RWPE1 (cell line): ENCODE measurements around the gene DBI.

Source experiments
- CTCF ChIA-PET: fragments of 350-600 bp; sonication (Branson Sonifier 250); formaldehyde crosslinking; extraction: SDS; loops from one replicate; lab custom pipeline; 2021; lab: Yijun Ruan, JAX
- POLR2A ChIA-PET: fragments of 400-600 bp; formaldehyde crosslinking; extraction: SDS; loops from one replicate; lab custom pipeline; 2020; ENCODE audit warnings: antibody characterized with exemption; ENCODE audit not compliant: low non-redundant PET; lab: Yijun Ruan, JAX
- DNase-seq: peaks from one replicate; pipeline ENCODE4 v3.0.0; 2012; ENCODE audit warnings: low spot score
- H3K27ac ChIP-seq: fragments of 450-650 bp; 2 replicates; pipeline ENCODE4 v1.5.1; 2017
- TF ChIP-seq, protein P1 (sequence below): fragments of 450-650 bp; conservative IDR thresholded peaks from 2 replicates; pipeline ENCODE4 v1.5.1; 2017; ENCODE audit warnings: low read depth, mild to moderate bottlenecking

The DBI gene

DNA sequence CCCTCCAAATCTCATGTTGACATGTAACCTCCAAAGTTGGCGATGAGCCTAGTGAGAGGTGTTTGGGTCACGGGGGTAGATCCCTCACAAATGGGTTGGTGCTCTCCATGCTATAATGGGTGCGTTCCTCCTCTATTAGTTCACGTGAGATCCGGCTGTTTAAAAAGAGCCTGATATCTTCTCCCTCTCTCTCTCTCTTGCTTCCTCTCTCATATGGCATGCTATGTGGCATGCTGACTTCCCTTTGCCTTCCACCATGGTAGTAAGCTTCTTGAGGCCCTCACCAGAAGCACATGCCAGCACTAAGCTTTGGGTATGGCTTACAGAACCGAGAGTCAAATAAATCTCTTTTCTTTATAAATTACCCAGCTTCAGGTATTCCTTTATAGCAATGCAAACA is 39.3 kb upstream of the DBI start:
- no peak for DNase-seq
- CTCF ChIA-PET: no interaction called here
- TF ChIP-seq, protein P1, sequence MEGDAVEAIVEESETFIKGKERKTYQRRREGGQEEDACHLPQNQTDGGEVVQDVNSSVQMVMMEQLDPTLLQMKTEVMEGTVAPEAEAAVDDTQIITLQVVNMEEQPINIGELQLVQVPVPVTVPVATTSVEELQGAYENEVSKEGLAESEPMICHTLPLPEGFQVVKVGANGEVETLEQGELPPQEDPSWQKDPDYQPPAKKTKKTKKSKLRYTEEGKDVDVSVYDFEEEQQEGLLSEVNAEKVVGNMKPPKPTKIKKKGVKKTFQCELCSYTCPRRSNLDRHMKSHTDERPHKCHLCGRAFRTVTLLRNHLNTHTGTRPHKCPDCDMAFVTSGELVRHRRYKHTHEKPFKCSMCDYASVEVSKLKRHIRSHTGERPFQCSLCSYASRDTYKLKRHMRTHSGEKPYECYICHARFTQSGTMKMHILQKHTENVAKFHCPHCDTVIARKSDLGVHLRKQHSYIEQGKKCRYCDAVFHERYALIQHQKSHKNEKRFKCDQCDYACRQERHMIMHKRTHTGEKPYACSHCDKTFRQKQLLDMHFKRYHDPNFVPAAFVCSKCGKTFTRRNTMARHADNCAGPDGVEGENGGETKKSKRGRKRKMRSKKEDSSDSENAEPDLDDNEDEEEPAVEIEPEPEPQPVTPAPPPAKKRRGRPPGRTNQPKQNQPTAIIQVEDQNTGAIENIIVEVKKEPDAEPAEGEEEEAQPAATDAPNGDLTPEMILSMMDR: no peak
- no peak overlapping the region for H3K27ac ChIP-seq
- POLR2A ChIA-PET: no interaction called here

DNA sequence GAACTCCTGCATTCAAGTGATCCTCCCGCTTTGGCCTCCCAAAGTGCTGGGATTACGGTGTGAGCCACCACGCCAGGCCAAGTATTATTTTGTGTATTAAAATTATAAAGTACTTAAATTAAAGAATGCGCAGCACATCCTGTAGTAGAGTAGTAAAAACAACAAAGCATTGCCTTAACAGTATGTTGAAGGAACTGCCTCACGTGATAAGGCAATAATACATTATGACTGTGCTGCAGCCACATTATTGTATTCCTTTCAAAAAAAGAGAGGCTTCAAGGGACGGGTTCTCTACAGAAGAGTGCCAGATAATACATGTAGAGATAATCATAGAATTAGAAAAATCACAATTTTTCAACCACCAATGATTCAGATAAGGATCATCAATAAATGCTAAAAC is 33.8 kb upstream of the DBI start:
- TF ChIP-seq, protein P1: no peak
- CTCF ChIA-PET: no interaction called here
- POLR2A ChIA-PET: no interaction called here
- no peak overlapping the region for H3K27ac ChIP-seq
- no peak for DNase-seq

DNA sequence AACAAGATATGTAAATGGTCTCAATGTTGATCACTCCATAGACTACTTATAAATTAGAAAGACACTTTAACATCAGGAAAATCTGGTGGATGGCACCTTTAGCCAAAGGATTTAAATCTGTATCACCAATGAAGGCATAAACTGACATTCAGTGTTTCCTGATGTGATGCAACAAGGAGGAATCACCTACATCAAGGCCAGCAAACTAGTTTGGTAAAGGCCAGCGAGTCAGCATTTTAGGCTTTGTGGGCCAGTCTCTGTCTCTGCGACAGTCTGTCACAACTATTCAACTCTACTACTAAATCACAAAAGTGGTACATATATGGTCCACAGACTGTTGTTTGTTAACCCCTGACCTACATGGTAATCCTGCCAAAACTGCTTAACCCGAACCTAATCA is 33.4 kb upstream of the DBI start:
- POLR2A ChIA-PET: no interaction called here

DNA sequence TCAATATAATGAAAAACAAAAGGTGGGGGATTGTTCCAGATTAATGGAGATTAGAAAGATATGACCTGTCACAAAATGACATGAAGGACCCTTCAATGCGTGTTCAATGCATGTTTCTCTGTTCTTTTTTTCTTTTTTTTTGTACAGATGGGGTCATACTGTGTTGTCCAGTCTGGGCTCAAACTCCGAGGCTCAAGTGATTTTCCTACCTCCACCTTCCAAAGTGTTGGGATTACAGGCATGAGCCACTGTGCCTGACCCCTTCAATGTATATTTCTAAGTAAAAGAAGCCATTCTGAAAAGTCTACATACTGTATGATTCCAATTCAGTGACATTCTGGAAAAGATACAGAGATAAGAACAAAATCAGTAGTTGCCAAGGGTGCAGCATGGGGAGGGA is 32.9 kb upstream of the DBI start:
- POLR2A ChIA-PET: no interaction called here
- TF ChIP-seq, protein P1: no peak
- H3K27ac ChIP-seq: no peak overlapping the region
- no peak for DNase-seq
- CTCF ChIA-PET: no interaction called here

More for the DNA sequence above, 33.4 kb upstream of the DBI start:
- TF ChIP-seq, protein P1: no peak
- no peak for DNase-seq
- H3K27ac ChIP-seq: no peak overlapping the region
- CTCF ChIA-PET: no interaction called here

DNA sequence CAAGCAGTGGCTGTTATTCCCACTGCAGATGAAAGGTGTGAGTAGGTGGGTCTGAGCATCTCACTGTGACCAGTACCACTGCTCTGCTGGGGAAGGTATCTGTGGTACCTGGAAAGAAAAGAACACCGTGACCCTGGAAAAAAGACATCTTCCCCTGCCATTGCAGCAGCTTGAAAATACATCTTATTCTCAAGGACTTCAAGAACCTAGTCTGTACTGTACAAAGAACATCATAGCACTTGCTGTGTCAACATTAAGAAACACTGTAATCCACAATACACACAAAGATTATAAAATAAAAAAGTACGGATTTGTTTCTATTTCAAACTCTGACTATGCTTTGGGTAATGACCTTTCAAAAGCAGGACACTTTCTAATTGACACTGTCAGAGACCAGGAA is 29.0 kb upstream of the DBI start:
- TF ChIP-seq, protein P1: no peak
- DNase-seq: no peak
- ChIA-PET POLR2A (no interaction called here), CTCF (no interaction called here)
- no peak overlapping the region for H3K27ac ChIP-seq

DNA sequence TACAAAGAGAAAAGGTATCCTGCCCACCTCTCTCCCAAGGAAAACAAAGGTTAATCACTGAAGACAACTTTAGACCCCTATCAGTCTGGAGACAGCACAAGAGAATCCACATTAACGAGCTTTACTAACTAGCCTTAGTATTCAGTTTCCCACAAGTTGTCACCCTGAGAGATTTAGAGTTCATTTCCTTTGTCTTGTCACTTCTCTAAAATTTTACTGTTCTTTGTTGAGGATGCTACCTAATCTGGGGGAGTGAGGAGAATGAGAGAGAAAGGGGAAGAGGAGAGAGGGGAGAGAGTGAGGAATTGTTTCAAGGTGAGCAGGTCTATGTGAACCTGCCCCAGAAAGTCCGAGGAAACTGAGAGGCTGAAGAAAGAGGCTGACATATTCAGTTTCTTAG is 28.5 kb upstream of the DBI start:
- CTCF ChIA-PET: no interaction called here
- DNase-seq: no peak
- no peak overlapping the region for H3K27ac ChIP-seq
- TF ChIP-seq, protein P1: no peak
- POLR2A ChIA-PET: no interaction called here
